Spleen (tissue), 13 donors: ENCODE measurements around the gene TSC1. TPM values are rescaled to one million over a fixed set of nuclear protein-coding genes. Genes with fewer than 3 reads are reported as not detected.

Experiments
- DNase-seq: peaks from one replicate; pipeline ENCODE4 v3.0.0-alpha.2; 2020
- H3K27ac ChIP-seq, 8 donors: fragments of 200-600 bp; sonication (generic) in 7 of 8; 1 replicate in 4 of 8; 2 replicates in 4 of 8; pipeline versions ENCODE4 v1.5.0 to v1.8.0; 2016 to 2021; ENCODE audit warnings: inconsistent platforms in 4 of 8, mild to moderate bottlenecking in 4 of 8, moderate library complexity in 1 of 8
- H3K27me3 ChIP-seq, 7 donors: fragments of 200-600 bp; sonication (generic) in 6 of 7; replicated peaks in 1 of 7; 1 replicate in 4 of 7; 2 replicates in 3 of 7; pipeline versions ENCODE4 v1.5.0 to v1.8.0; 2016 to 2021; ENCODE audit warnings: inconsistent platforms in 3 of 7, mild to moderate bottlenecking in 1 of 7
- H3K36me3 ChIP-seq, 6 donors: fragments of 200-600 bp; sonication (generic) in 5 of 6; 1 replicate in 4 of 6; 2 replicates in 2 of 6; pipeline versions ENCODE4 v1.5.0 to v1.8.0; 2016 to 2021; ENCODE audit warnings: inconsistent platforms in 2 of 6
- H3K4me1 ChIP-seq, 6 donors: fragments of 200-600 bp; sonication (generic) in 5 of 6; 1 replicate in 3 of 6; 2 replicates in 3 of 6; pipeline versions ENCODE4 v1.5.0 to v1.8.0; 2016 to 2021; ENCODE audit warnings: inconsistent platforms in 3 of 6
- H3K4me3 ChIP-seq, 8 donors: fragments of 200-600 bp; sonication (generic) in 7 of 8; 1 replicate in 4 of 8; 2 replicates in 4 of 8; pipeline versions ENCODE4 v1.5.0 to v1.8.0; 2016 to 2021; ENCODE audit warnings: inconsistent platforms in 4 of 8, mild to moderate bottlenecking in 4 of 8, moderate library complexity in 2 of 8
- H3K9me3 ChIP-seq, 8 donors: fragments of 200-600 bp; sonication (generic) in 7 of 8; 1 replicate in 4 of 8; 2 replicates in 4 of 8; pipeline versions ENCODE4 v1.5.0 to v1.8.0; 2016 to 2021; ENCODE audit warnings: inconsistent platforms in 4 of 8
- POLR2A ChIP-seq, 3 donors: fragments of 450-650 bp; IDR thresholded peaks; one replicate each; pipeline ENCODE4 v1.5.1; 2017; ENCODE audit warnings: antibody characterized with exemption in 3 of 3, mild to moderate bottlenecking in 1 of 3
- POLR2AphosphoS5 ChIP-seq, 3 donors: sonication (generic); formaldehyde crosslinking; IDR thresholded peaks; one replicate each; pipeline ENCODE4 v1.5.1; 2017; ENCODE audit warnings: antibody characterized with exemption in 3 of 3
- WGBS, 5 donors: extraction: QIAGEN DNeasy Blood & Tissue Kit in 3 of 5; methylation state at CpG; one replicate each; pipeline versions ENCODE4 v1.1.5 to v1.1.7; 2013 to 2018; 5-methylcytosine and 5-hydroxymethylcytosine counted together
- intact Hi-C: fragments of 100-400 bp; cut with DNase I; formaldehyde crosslinking; loops from one replicate; pipeline ENCODE4 v1.15.0; 2023; ENCODE audit warnings: low total_unique reads
- long read RNA-seq, 2 donors: transcript quantifications; one replicate each; lab custom pipeline, GENCODE V29; 2026
- polyA plus RNA-seq, 3 donors: library from polyadenylated mRNA; stranded (reverse); fragments of 200-250 nt; gene quantifications; one replicate each; pipeline ENCODE4 v1.2.1, GENCODE V29; 2013
- total RNA-seq, 7 donors: library from RNA; depleted of rRNA in 3 of 7; stranded (reverse); fragments of >200 nt in 3 of 7; fragmentation: NEBNext Ultra II Directional in 4 of 7; extraction: Animal tissue kit (Norgen Biotek cat#: 25700) in 4 of 7; gene quantifications; one replicate each; pipeline versions ENCODE4 v1.1.0 to v1.2.1, GENCODE V29; 2016 to 2021
- TF ChIP-seq, protein P1 (sequence below), 11 experiments: fragments of 200-600 bp in 7 of 11; fragments of 450-650 bp in 4 of 11; sonication (generic) in 4 of 11; IDR thresholded peaks in 8 of 11; conservative IDR thresholded peaks in 3 of 11; 1 replicate in 7 of 11; 2 replicates in 4 of 11; pipeline versions ENCODE4 v1.4.0 to v1.8.0; 2016 to 2021; ENCODE audit warnings: antibody characterized with exemption in 11 of 11, inconsistent platforms in 4 of 11, mild to moderate bottlenecking in 1 of 11
- donor health status: healthy with polysubstance abuse.
- donor health status: DM: no; HTN: no; CAD: no; lungs with moderate emphysema.
- donor health status: DM: no; HTN: no; CAD: no.
- donor health status: Bipolar disorder and iron deficiency.
- donor health status: healthy.
- donor health status: DM: no; HTN: no; CAD: no.
- donor health status: DM: yes; HTN: yes; CAD: no.

The TSC1 gene
- total RNA-seq (10 to 100 TPM; 46.9 to 80.6 (median 56.9) TPM), polyA plus RNA-seq (10 to 100 TPM in 2 of 3 donors, 1 to 10 TPM in 1; 6.9 to 12.7 (median 12.1) TPM)
- long read RNA-seq, donor 1, partial matches to known transcripts, result 0 of 1 reads
- long read RNA-seq, donor 1, other reads (novel, unspliced or antisense), result 0 of 1 reads
- long read RNA-seq, donor 2, partial matches to known transcripts, result 1,802 of 3,115 reads
- long read RNA-seq, donor 2, other reads (novel, unspliced or antisense), result 1,308 of 3,115 reads

DNA sequence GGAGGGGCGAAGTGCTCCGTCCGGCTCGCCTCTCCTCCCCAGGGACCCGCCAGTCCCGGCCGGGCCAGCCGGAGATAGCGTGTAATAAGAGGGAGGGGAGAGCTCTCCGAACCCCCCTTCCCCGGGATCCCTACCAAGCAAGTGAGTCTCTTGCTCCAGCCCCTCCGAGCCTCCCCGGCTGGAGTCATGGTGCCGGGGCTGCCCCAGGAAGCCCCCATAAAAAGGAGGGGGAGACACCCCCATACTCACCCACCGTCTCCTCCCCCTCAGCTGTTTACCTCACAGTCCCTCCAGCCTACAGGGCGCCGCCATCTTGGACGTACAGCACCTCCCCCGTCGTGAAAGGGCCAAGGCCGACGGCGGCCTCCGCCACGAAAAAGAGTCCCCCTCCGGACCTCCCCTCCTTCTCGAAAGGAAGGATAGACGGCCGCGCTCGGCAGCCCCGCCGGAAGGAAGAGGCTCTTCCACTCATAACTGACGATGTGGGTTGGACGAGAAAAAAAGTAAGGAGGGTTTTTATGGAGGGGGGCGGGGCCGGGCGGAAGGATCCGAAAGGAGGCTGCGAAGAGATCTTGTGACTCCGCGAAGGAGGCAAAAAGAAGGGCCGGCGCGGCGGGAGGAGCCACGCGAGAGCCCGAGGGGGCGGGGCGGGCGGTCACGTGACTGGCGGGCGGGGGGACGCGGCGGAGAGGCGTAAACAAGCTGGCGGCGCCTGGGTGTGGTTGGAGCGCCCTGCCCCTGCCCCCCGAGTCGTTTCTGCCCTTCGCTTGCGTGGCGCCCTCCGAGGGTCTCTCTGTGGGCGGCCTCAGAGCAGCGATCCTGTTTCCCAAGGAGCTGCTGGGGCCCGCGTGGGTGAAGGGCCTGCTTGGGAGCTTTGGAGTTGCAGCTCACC, at the start of gene TSC1:
Gene TSC1 (minus strand): TSS at position 323 of the 892 bp plus-strand sequence. CDS start 15,744 bp downstream, outside the sequence.
- H3K4me1 ChIP-seq, result peaks cover 15 to 38% (median 32%) of the 10 kb centered on the region in 6 donors
- H3K27ac ChIP-seq, result peak within 1 kb of the TSS; percentile 95 to 100 (median 98)
- TF ChIP-seq POLR2AphosphoS5 (IDR thresholded peaks at IDR 0.05) (peak; percentile 85 to 90 (median 87)), POLR2A (IDR thresholded peaks at IDR 0.05) (peak in 2 of 3 donors; percentile 29 to 97)
- TF ChIP-seq, protein P1, sequence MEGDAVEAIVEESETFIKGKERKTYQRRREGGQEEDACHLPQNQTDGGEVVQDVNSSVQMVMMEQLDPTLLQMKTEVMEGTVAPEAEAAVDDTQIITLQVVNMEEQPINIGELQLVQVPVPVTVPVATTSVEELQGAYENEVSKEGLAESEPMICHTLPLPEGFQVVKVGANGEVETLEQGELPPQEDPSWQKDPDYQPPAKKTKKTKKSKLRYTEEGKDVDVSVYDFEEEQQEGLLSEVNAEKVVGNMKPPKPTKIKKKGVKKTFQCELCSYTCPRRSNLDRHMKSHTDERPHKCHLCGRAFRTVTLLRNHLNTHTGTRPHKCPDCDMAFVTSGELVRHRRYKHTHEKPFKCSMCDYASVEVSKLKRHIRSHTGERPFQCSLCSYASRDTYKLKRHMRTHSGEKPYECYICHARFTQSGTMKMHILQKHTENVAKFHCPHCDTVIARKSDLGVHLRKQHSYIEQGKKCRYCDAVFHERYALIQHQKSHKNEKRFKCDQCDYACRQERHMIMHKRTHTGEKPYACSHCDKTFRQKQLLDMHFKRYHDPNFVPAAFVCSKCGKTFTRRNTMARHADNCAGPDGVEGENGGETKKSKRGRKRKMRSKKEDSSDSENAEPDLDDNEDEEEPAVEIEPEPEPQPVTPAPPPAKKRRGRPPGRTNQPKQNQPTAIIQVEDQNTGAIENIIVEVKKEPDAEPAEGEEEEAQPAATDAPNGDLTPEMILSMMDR (IDR thresholded peaks at IDR 0.05 in 8 of 11, conservative IDR thresholded peaks at IDR 0.05 in 3 of 11), result peak in 4 of 11 experiments; percentile 11 to 33 (median 23)
- WGBS, 5 donors, result 0 to 1% (median 0%) methylated on average over 48 to 72 of the region's 72 CpGs
- peak; percentile 100 for DNase-seq
- no peaks in the 10 kb centered on the region for H3K36me3 ChIP-seq
- H3K4me3 ChIP-seq, result peak within 1 kb of the TSS; percentile 70 to 100 (median 98)
- intact Hi-C loops, result no loop called here
- no peaks in the 10 kb centered on the region for H3K9me3 ChIP-seq
- H3K27me3 ChIP-seq, result no peaks in the 10 kb centered on the region

DNA sequence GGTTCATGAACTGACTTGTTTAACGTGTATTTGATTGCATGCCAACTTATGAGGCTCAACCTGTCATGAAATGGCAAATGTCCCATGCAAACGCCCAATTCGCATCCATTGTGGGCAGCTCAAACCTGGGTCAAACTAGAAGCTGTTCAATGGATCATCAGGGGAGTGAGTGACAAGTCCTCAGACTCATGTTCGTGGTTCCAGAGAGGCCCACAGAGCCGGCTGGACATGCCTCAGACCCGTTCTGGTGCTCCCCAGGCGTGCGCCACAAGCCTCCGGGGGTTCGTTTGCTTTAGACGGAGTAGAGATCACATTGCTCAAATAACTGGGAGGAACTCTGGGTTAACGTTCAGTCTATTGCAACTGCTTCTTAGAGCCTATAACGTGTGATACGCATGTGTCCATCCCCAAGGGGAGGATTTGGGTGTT, 49.1 kb upstream of the TSC1 start:
- 37 to 73% (median 62%) methylated on average over 13 to 14 of the region's 14 CpGs for WGBS, 5 donors
- DNase-seq, result no peak
- H3K4me1 ChIP-seq, result peaks cover 0 to 27% (median 12%) of the 10 kb centered on the region in 6 donors
- no peaks in the 10 kb centered on the region for H3K9me3 ChIP-seq
- no peak for TF ChIP-seq POLR2A (IDR thresholded peaks at IDR 0.05)
- TF ChIP-seq, protein P1 (IDR thresholded peaks at IDR 0.05 in 8 of 11, conservative IDR thresholded peaks at IDR 0.05 in 3 of 11), result no peak
- no peak for TF ChIP-seq POLR2AphosphoS5 (IDR thresholded peaks at IDR 0.05)
- H3K4me3 ChIP-seq, result no peak overlapping the region
- H3K27me3 ChIP-seq, result peaks cover 0 to 74% (median 4%) of the 10 kb centered on the region in 7 donors
- intact Hi-C loops, result no loop called here
- H3K27ac ChIP-seq, result no peak overlapping the region
- no peaks in the 10 kb centered on the region for H3K36me3 ChIP-seq

DNA sequence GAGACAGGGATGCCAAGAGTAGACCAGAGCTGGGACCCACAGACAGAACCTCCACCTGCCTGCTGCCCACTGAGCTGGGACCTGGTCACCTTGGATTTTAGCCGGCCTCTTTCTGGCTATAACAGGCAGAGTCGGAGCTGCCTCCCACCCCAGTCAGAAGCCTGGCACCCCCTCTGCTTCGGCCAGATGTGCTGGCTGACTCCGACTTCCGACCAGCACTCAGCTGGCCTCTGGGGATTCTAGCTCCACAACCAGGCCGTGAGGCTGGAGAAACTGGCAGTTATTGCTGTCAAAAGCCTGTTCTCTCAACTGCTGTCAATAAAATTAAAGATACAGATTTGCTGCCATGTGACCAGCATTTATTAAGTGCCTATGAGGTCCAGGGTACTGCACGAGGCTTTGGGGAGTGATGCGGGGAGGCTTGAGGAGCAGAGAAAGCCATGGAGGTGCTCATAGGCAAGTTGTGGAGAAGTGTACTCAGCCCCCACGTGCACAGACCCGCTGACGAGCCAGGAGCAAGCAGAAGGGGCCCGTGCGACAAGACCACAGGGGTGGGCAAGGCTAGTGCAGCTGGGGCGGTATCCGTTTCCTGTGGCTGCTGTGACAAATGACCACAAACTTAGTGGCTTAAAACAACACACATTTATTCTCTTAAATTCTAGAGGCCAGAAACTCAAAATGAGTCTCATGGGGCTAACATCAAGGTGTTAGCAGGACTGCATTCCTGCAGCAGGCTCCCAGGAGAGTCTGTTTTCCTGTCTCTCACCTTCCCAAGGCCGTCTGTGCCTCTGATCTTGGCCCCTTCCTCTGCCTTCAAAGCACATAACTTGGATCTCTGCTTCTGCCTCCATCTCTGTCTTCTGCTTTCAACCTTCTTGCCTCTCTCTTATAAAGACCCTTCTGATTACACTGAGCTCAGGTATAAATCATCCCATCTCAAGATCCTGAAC, 47.2 kb upstream of the TSC1 start:
- TF ChIP-seq, protein P1 (IDR thresholded peaks at IDR 0.05 in 8 of 11, conservative IDR thresholded peaks at IDR 0.05 in 3 of 11), result no peak
- TF ChIP-seq POLR2AphosphoS5 (IDR thresholded peaks at IDR 0.05), result peak in 1 of 3 donors; percentile 20
- no peaks in the 10 kb centered on the region for H3K36me3 ChIP-seq
- H3K4me3 ChIP-seq, result no peak overlapping the region
- 21 to 30% (median 24%) methylated on average over 14 to 16 of the region's 16 CpGs for WGBS, 5 donors
- peak; percentile 21 for DNase-seq
- intact Hi-C loops, result no loop called here
- H3K9me3 ChIP-seq, result no peaks in the 10 kb centered on the region
- H3K27ac ChIP-seq, result peak overlapping the region in 2 of 8 donors; percentile 8 to 21
- peaks cover 0 to 83% (median 4%) of the 10 kb centered on the region in 7 donors for H3K27me3 ChIP-seq
- H3K4me1 ChIP-seq, result peaks cover 0 to 27% (median 12%) of the 10 kb centered on the region in 6 donors
